SKM-1 treated with dmso at 0.1 percent for 144 hours (cell line): Measurements from ENCODE around the gene SLC35F4.

Experiments
- DNase-seq: peaks from one replicate; lab custom pipeline; 2025; ENCODE audit not compliant: unreplicated experiment; lab: John Stamatoyannopoulos, UW

SLC35F4 gene

GRCh38 chr14:57549765-57550420 is 316.0 kb downstream of the SLC35F4 start:
- DNase-seq: no peak

GRCh38 chr14:57549016-57549564 is 316.8 kb downstream of the SLC35F4 start:
- no peak for DNase-seq

GRCh38 chr14:57547131-57547530 is 318.8 kb downstream of the SLC35F4 start:
- DNase-seq: no peak

GRCh38 chr14:57533214-57533613 is 332.7 kb downstream of the SLC35F4 start:
- no peak for DNase-seq

- no peak for DNase-seq
These were observed 335.3 kb downstream of the SLC35F4 start for GRCh38 chr14:57530571-57530970.

GRCh38 chr14:57526942-57527341 is 338.9 kb downstream of the SLC35F4 start:
- no peak for DNase-seq

- DNase-seq: no peak
These were observed 346.8 kb downstream of the SLC35F4 start for GRCh38 chr14:57519043-57519442.
